Mesothelial cell of epicardium (in vitro differentiated cells): ENCODE data around the gene CEMP1. TPM values are rescaled to one million over a fixed set of nuclear protein-coding genes. Genes with fewer than 3 reads are reported as not detected.
A peak's percentile ranks its signal among the peaks of the same experiment; 100 is the strongest.

ENCODE experiments used
- DNase-seq, 2 experiments: peaks; one replicate each; pipeline ENCODE4 v3.0.0; 2021; ENCODE audit warnings: low spot score in 2 of 2; ENCODE audit not compliant: unreplicated experiment in 2 of 2
- H3K27ac Mint-ChIP-seq: 2 replicates; pipeline ENCODE4 v1.8.0; 2021; ENCODE audit warnings: mixed read lengths
- H3K27me3 Mint-ChIP-seq: 2 replicates; pipeline ENCODE4 v1.8.0; 2021; ENCODE audit warnings: low read depth, mixed read lengths
- H3K36me3 Mint-ChIP-seq: 2 replicates; pipeline ENCODE4 v1.8.0; 2021; ENCODE audit warnings: mixed read lengths
- H3K4me1 Mint-ChIP-seq: 2 replicates; pipeline ENCODE4 v1.8.0; 2021; ENCODE audit warnings: mixed read lengths
- H3K4me3 Mint-ChIP-seq: 2 replicates; pipeline ENCODE4 v1.8.0; 2021; ENCODE audit warnings: mild to moderate bottlenecking, moderate library complexity, mixed read lengths
- H3K9me3 Mint-ChIP-seq: 2 replicates; pipeline ENCODE4 v1.8.0; 2021; ENCODE audit warnings: mixed read lengths
- total RNA-seq: library from RNA; stranded (reverse); gene quantifications from 3 replicates; pipeline ENCODE4 v1.2.1, GENCODE V29; 2021
- TF ChIP-seq, protein P1 (sequence below): fragments of 200-600 bp; sonication (generic); IDR thresholded peaks from one replicate; pipeline ENCODE4 v1.5.0; 2021; ENCODE audit warnings: antibody characterized with exemption; ENCODE audit not compliant: unreplicated experiment

Gene CEMP1
- total RNA-seq, 1 donor from 2014 or later: 1.1 TPM

DNA sequence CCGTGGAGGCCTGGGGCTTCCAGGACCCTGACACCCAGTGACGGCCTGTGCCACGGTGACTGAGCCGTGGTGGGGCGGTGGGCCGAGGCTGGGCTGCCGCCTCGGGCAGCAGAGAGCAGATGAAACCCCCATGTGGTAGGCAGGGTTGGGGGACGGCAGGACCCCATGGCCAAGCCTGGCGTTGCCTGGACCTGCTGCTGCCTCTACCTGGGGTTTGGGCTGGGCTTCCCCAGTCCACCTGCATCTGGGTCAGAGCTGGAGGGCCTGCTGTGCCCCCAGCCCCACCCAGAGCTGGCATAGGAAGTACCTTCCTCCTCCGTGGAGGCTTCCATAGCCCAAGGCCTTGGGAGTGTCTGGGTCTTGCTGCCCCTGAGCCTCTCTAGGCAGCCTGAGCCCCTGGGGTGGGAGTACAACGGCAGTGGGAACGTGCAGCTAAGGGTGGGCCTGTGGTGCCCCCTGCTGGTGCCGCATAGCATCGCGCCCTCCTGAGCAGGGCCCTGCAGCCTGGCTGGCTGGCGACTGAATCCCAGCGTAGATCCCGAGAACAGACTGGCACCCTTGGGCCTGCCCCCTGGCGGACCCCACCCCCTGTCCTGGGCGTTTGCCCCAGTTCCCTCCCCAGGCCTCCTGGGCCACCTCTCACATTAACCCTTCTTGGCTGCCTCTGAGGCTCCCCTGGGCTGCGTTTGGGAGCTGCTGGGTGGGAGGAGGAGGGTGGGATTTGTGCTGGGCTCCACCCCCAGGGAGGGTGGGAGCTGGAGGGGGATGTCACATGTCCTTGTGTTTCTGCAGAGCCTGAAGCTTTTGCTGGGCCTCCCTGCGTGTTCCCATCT, 30.1 kb downstream of the CEMP1 start:
- DNase-seq: peak; percentile 78 to 97
- TF ChIP-seq, protein P1, sequence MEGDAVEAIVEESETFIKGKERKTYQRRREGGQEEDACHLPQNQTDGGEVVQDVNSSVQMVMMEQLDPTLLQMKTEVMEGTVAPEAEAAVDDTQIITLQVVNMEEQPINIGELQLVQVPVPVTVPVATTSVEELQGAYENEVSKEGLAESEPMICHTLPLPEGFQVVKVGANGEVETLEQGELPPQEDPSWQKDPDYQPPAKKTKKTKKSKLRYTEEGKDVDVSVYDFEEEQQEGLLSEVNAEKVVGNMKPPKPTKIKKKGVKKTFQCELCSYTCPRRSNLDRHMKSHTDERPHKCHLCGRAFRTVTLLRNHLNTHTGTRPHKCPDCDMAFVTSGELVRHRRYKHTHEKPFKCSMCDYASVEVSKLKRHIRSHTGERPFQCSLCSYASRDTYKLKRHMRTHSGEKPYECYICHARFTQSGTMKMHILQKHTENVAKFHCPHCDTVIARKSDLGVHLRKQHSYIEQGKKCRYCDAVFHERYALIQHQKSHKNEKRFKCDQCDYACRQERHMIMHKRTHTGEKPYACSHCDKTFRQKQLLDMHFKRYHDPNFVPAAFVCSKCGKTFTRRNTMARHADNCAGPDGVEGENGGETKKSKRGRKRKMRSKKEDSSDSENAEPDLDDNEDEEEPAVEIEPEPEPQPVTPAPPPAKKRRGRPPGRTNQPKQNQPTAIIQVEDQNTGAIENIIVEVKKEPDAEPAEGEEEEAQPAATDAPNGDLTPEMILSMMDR: peak; percentile 98
- Mint-ChIP-seq H3K27ac (peak overlapping the region; percentile 71), H3K4me3 (peak overlapping the region; percentile 61), H3K27me3 (no peaks in the 10 kb centered on the region), H3K9me3 (no peaks in the 10 kb centered on the region), H3K4me1 (peaks cover 18% of the 10 kb centered on the region), H3K36me3 (peaks cover 5% of the 10 kb centered on the region)

DNA sequence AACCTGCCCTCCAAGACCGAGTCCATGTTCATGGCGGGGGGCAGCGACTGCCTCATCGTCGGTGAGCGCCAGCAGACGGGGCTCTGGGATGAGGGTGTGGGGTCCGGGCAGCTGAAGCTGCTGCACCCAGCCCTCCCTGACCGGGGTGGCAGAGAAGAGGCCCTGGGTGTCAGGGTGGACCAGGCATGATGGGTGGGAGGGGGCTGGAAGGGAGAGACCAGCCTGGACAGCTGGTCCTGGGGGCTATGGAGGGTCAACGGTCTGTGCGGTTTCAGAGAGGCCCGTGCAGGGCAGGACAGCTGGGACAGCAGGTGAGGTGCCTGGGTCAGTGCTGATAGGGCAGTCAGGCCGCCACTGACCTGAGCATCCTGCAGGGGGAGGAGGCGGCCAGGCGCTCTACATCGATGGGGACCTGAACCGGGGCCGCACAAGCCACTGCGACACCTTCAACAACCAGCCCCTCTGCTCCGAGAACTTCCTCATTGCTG, 30.7 kb downstream of the CEMP1 start:
- Mint-ChIP-seq H3K4me1 (peaks cover 18% of the 10 kb centered on the region), H3K27ac (no peak overlapping the region), H3K36me3 (peaks cover 5% of the 10 kb centered on the region), H3K27me3 (no peaks in the 10 kb centered on the region), H3K9me3 (no peaks in the 10 kb centered on the region), H3K4me3 (no peak overlapping the region)
- no peak for DNase-seq
- TF ChIP-seq, protein P1: no peak

DNA sequence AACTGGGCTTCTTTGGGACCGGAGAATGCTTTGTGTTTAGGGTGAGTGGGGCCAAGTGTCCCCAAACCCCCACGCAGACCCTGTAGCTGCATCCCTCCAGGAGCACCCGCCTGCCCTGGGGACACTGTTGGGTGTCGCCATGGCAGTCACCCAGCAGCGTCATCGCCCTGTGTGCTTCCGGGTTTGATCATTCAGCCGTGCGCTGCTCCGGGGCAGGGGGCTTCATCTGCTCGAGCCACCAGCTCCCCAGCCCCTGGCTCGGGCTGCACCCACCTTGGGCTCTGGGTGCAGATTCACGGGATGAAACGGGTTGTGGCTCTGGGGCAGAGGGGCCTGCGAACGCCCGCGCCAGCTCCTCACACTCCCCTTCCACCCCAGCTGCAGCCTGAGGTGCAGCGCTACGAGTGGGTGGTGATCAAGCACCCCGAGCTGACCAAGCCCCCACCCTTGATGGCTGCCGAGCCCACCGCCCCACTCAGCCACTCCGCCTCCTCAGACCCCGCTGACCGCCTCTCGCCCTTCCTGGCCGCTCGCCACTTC, 31.2 kb downstream of the CEMP1 start:
- Mint-ChIP-seq H3K4me3 (no peak overlapping the region), H3K27ac (no peak overlapping the region), H3K27me3 (no peaks in the 10 kb centered on the region), H3K4me1 (peaks cover 18% of the 10 kb centered on the region), H3K9me3 (no peaks in the 10 kb centered on the region), H3K36me3 (peaks cover 5% of the 10 kb centered on the region)
- TF ChIP-seq, protein P1: no peak
- no peak for DNase-seq

DNA sequence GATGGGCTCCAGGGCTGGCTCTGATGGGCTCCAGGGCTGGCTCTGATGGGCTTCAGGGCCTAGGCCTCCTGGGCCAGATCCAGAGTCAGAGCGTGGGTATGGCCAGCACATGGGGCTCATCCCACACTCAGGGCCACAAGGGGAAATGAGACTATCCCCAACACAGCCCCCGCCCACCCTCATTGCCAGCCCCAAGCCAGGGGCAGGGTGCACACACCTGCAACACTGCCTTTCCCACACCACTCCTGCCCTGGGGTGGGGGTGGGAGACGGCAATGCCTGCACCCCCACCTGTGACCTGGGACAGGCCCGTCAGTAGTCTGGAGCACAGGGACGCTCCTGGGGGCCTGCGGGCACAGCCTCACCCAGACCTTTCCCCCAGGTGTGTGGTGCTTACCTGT, 31.8 kb downstream of the CEMP1 start:
- Mint-ChIP-seq H3K9me3 (no peaks in the 10 kb centered on the region), H3K27me3 (no peaks in the 10 kb centered on the region), H3K4me3 (no peak overlapping the region), H3K27ac (no peak overlapping the region), H3K36me3 (peaks cover 5% of the 10 kb centered on the region), H3K4me1 (peaks cover 13% of the 10 kb centered on the region)
- no peak for DNase-seq
- TF ChIP-seq, protein P1: no peak

DNA sequence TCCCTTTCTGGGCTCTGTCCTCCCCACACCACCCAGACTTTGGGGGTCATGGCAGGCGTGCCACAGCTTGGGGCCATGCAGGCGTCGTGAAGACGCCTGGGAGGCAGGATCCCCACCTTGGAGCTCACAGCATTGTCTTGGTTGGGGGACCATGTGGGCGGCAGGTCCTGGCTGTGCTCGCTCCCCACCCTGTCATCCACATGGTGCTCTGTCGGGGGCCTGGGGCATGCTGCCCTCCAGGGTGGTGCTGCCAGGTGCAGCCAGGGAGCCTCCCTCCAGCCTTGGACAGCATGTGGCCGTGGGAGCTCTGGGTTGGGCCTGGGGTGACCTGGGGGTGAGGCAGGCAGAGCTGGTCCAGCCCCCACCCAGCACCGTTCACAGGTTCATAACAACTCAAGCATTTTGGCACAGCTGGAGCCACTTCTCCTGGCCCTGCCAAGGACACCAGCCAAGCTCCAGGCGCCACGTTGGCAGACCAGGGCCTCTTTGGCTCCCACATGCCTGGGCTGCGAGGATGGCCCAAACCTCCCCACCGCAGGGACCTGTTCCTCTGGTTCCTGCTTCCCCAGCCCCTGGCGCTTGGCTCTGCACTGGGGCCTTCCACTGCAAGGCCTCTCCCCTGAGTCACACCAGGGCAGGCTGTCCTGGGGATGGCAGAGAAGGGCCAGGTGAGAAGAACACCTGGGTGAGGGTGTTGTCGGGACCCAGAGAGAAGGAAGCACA, 32.5 kb downstream of the CEMP1 start:
- peaks cover 5% of the 10 kb centered on the region for H3K36me3 Mint-ChIP-seq
- H3K4me3 Mint-ChIP-seq: no peak overlapping the region
- no peak overlapping the region for H3K27ac Mint-ChIP-seq
- H3K27me3 Mint-ChIP-seq: no peaks in the 10 kb centered on the region
- no peaks in the 10 kb centered on the region for H3K9me3 Mint-ChIP-seq
- H3K4me1 Mint-ChIP-seq: peaks cover 13% of the 10 kb centered on the region
- DNase-seq: no peak
- TF ChIP-seq, protein P1: no peak
